GM12878 (cell line): ENCODE data around the gene GBA3. TPM values are rescaled to one million over a fixed set of nuclear protein-coding genes. Genes with fewer than 3 reads are reported as not detected.

Source experiments
- ATAC-seq: fragments of 200-7000 bp; cut with Tn5 transposase; 3 replicates; pipeline ENCODE4 v1.9.1; 2020; ENCODE audit warnings: mild to moderate bottlenecking, moderate library complexity
- BruUV-seq: library from RNA; stranded (reverse); fragments of 400-500 nt; replicated peaks from 2 replicates; lab custom pipeline; 2021; lab: Mats Ljungman, UMichigan
- CTCF ChIA-PET: fragments of 300-600 bp; sonication (Branson Sonifier 250); formaldehyde crosslinking; extraction: SDS; loops from one replicate; lab custom pipeline; 2021; ENCODE audit warnings: inconsistent platforms; lab: Yijun Ruan, JAX
- POLR2A ChIA-PET: fragments of 350-600 bp; formaldehyde crosslinking; extraction: SDS; loops from one replicate; lab custom pipeline; 2021; ENCODE audit warnings: inconsistent platforms; lab: Charles Lee
- RAD21 ChIA-PET: fragments of 300-600 bp; sonication (Branson Sonifier 250); formaldehyde crosslinking; loops from one replicate; lab custom pipeline; 2023; ENCODE audit warnings: antibody characterized with exemption; ENCODE audit not compliant: unreplicated experiment; lab: Charles Lee
- SMC1A ChIA-PET: fragments of 300-600 bp; sonication (Branson Sonifier 250); formaldehyde crosslinking; loops from one replicate; lab custom pipeline; 2023; ENCODE audit not compliant: unreplicated experiment, uncharacterized antibody; lab: Charles Lee
- DNase-seq: peaks from one replicate; pipeline ENCODE4 v3.0.0-alpha.2; 2011; ENCODE audit warnings: low read depth, low spot score
- FAIRE-seq: peaks from 3 replicates; lab custom pipeline; 2011; peaks lifted over from hg19 to GRCh38; lab: Jason Lieb, UNC
- H2AFZ ChIP-seq: 2 replicates; pipeline ENCODE4 v1.6.0; 2011; ENCODE audit warnings: low read depth, low read length, control low read depth; ENCODE audit not compliant: control insufficient read depth
- H3K27ac ChIP-seq: 2 replicates; pipeline ENCODE4 v1.5.1; 2011; ENCODE audit warnings: control low read depth; ENCODE audit not compliant: control insufficient read depth, insufficient read depth
- H3K27me3 ChIP-seq, 2 experiments: replicated peaks in 1 of 2; 2 replicates each; pipeline versions ENCODE4 v1.6.0 to v1.6.1; 2011; ENCODE audit warnings: low read length in 1 of 2; ENCODE audit not compliant: control insufficient read depth in 2 of 2, insufficient read depth in 2 of 2
- H3K36me3 ChIP-seq, 2 experiments: 2 replicates each; pipeline ENCODE4 v1.5.1; 2011; ENCODE audit warnings: low read length in 1 of 2; ENCODE audit not compliant: control insufficient read depth in 2 of 2, insufficient read depth in 2 of 2
- H3K4me1 ChIP-seq: 2 replicates; pipeline ENCODE4 v1.6.1; 2011; ENCODE audit warnings: mild to moderate bottlenecking, low read length, moderate library complexity, mixed read lengths; ENCODE audit not compliant: control insufficient read depth, insufficient read depth
- H3K4me2 ChIP-seq: 2 replicates; pipeline ENCODE4 v1.6.0; 2011; ENCODE audit warnings: control low read depth; ENCODE audit not compliant: control insufficient read depth, insufficient read depth
- H3K4me3 ChIP-seq: fragments of 200-600 bp; sonication (generic); 2 replicates; pipeline ENCODE4 v1.5.1; 2016
- H3K79me2 ChIP-seq: 2 replicates; pipeline ENCODE4 v1.6.0; 2011; ENCODE audit warnings: low read length; ENCODE audit not compliant: control insufficient read depth, insufficient read depth
- H3K9ac ChIP-seq: 2 replicates; pipeline ENCODE4 v1.8.0; 2011; ENCODE audit warnings: low read length, control low read depth, mixed read lengths; ENCODE audit not compliant: control insufficient read depth, insufficient read depth
- H3K9me3 ChIP-seq: replicated peaks from 3 replicates; pipeline ENCODE4 v1.5.1; 2011; ENCODE audit warnings: mild to moderate bottlenecking, low read length; ENCODE audit not compliant: control insufficient read depth, insufficient read depth
- H4K20me1 ChIP-seq: 2 replicates; pipeline ENCODE4 v1.6.0; 2011; ENCODE audit not compliant: control insufficient read depth, insufficient read depth
- FOS ChIP-seq: IDR thresholded peaks from 3 replicates; pipeline ENCODE4 v1.6.1; 2011; ENCODE audit warnings: borderline replicate concordance; ENCODE audit not compliant: insufficient read length; ENCODE audit errors: extremely low read depth
- IKZF1 ChIP-seq: fragments of 450-650 bp; conservative IDR thresholded peaks from 2 replicates; pipeline ENCODE4 v1.6.1; 2017; ENCODE audit warnings: antibody characterized with exemption, mild to moderate bottlenecking
- IKZF2 ChIP-seq, 2 experiments: fragments of 450-650 bp; IDR thresholded peaks; 2 replicates each; pipeline ENCODE4 v1.6.1; 2017; ENCODE audit warnings: mild to moderate bottlenecking in 2 of 2, moderate library complexity in 2 of 2
- JUND ChIP-seq: IDR thresholded peaks from 2 replicates; pipeline ENCODE4 v1.6.1; 2012; ENCODE audit warnings: low read depth, mild to moderate bottlenecking, low read length, improper control_type of control experiment, moderate library complexity
- KAT2A ChIP-seq: conservative IDR thresholded peaks from 2 replicates; pipeline ENCODE4 v1.6.1; 2011; ENCODE audit warnings: low read depth, low read length; ENCODE audit not compliant: control insufficient read depth
- WGBS: methylation state at CpG from one replicate; pipeline ENCODE4 v1.1.6; 2016; ENCODE audit warnings: low lambda C conversion rate; ENCODE audit not compliant: insufficient replicate concordance, insufficient coverage; ENCODE audit errors: missing lambda C conversion rate; 5-methylcytosine and 5-hydroxymethylcytosine counted together
- in situ Hi-C: fragments of 300-500 bp; cut with MboI; formaldehyde crosslinking; loops from 9 replicates; pipeline ENCODE4 v1.14.3; 2018; ENCODE audit warnings: mixed read lengths
- intact Hi-C: fragments of 100-400 bp; cut with micrococcal nuclease; formaldehyde crosslinking; loops from one replicate; pipeline ENCODE4 v1.14.2; 2022; ENCODE audit not compliant: unreplicated experiment
- polyA plus RNA-seq, 11 experiments: library from polyadenylated mRNA; depleted of rRNA in 4 of 11; unstranded in 6 of 11; stranded (reverse) in 5 of 11; fragments of >200 nt; fragmentation: Nextera tagmentation in 4 of 11; fragmentation: Illumina TruSeq in 1 of 11; extraction: Ambion mirVana in 4 of 11; extraction: Trizol in 1 of 11; gene quantifications; 1 replicate in 1 of 11; 2 replicates in 10 of 11; pipeline versions ENCODE4 v1.2.1 to v1.2.3, GENCODE V29; 2011 to 2016; ENCODE audit warnings: inconsistent platforms in 2 of 11, missing spikeins in 2 of 11, low read depth in 1 of 11
- total RNA-seq, 4 experiments: library from RNA; depleted of rRNA in 3 of 4; stranded (reverse); fragments of >200 nt in 3 of 4; fragmentation: Illumina TruSeq in 1 of 4; extraction: Trizol in 1 of 4; gene quantifications; 2 replicates each; pipeline versions ENCODE4 v1.2.1 to v1.2.3, GENCODE V29; 2013 to 2021
- TF ChIP-seq, protein P1 (sequence below): fragments of 450-650 bp; IDR thresholded peaks from 2 replicates; pipeline ENCODE4 v1.6.1; 2017; ENCODE audit warnings: mild to moderate bottlenecking, moderate library complexity

Gene GBA3
- total and polyA plus RNA-seq, 10 of the 15 experiments (the other 5 are each of a cell fraction or from before 2014, with no cell fraction given): 0.10 to 7.2 (median 0.27) TPM

DNA sequence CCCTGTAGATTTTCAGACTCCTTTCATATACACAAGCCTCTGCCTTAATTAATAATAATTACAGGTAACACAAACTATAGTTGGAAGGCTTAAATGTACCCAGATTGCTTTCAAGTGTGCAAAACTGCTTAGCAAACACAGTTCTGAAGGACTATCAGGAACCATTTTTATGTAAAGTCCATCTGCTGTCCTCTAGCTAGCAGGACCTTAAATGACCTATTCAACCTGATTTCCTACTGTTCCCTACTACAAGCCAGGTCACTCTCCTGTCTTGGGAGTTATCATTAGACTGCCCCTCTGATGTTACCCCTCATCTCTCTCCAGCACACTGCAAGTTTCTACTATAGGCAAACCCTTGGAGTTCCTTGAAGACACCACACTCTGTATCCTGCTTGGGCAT lies 157.3 kb downstream of the GBA3 start (continued):
- TF ChIP-seq, protein P1, sequence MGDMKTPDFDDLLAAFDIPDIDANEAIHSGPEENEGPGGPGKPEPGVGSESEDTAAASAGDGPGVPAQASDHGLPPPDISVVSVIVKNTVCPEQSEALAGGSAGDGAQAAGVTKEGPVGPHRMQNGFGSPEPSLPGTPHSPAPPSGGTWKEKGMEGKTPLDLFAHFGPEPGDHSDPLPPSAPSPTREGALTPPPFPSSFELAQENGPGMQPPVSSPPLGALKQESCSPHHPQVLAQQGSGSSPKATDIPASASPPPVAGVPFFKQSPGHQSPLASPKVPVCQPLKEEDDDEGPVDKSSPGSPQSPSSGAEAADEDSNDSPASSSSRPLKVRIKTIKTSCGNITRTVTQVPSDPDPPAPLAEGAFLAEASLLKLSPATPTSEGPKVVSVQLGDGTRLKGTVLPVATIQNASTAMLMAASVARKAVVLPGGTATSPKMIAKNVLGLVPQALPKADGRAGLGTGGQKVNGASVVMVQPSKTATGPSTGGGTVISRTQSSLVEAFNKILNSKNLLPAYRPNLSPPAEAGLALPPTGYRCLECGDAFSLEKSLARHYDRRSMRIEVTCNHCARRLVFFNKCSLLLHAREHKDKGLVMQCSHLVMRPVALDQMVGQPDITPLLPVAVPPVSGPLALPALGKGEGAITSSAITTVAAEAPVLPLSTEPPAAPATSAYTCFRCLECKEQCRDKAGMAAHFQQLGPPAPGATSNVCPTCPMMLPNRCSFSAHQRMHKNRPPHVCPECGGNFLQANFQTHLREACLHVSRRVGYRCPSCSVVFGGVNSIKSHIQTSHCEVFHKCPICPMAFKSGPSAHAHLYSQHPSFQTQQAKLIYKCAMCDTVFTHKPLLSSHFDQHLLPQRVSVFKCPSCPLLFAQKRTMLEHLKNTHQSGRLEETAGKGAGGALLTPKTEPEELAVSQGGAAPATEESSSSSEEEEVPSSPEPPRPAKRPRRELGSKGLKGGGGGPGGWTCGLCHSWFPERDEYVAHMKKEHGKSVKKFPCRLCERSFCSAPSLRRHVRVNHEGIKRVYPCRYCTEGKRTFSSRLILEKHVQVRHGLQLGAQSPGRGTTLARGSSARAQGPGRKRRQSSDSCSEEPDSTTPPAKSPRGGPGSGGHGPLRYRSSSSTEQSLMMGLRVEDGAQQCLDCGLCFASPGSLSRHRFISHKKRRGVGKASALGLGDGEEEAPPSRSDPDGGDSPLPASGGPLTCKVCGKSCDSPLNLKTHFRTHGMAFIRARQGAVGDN: no peak
- TF ChIP-seq JUND: no peak

DNA sequence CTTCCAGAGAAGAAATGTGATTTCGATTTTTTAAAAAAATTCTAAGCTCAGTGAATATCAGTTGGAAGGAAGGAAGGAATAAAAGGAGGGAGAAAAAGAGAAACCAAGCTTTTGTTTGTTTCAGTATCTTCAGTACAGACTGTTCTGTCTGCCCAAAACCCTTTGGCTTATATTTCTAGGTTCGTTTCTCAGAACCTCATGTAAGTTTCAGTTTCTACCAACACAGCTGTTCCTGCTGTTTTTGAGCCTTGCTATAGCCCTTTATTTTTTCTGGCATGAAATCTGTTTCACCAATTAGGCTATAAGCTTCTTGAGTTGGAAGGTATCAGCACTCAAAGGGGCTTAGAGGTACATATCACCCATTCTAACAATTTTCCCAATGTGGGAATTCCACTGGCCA lies 157.9 kb downstream of the GBA3 start:
- WGBS: 7% methylated on average over 2 of the region's 2 CpGs
- BruUV-seq: no TSS peak
- H3K4me3 ChIP-seq: no peak overlapping the region
- TF ChIP-seq IKZF1: peak; percentile 55; the same call in 1 of the 2 replicates
- no peak for TF ChIP-seq KAT2A
- TF ChIP-seq FOS: no peak
- TF ChIP-seq IKZF2 (IDR thresholded peaks at IDR 0.05): peak in 1 of 2 experiments; percentile 16; a peak in 2 of 4 replicates
- ChIA-PET POLR2A (interaction anchor here (1.2 kb wide), 1 partner anchor 86 kb away, joined by 3 read pairs; no protein-coding TSS in a partner anchor), SMC1A (interaction anchor here (0.7 to 2.7 kb wide), 16 partner anchors 11 to 527 kb away, joined by 3 to 14 read pairs (median 3); no protein-coding TSS in a partner anchor), RAD21 (interaction anchor here (1.0 to 1.2 kb wide), 3 partner anchors 86 to 114 kb away, joined by 3 to 4 read pairs (median 3); no protein-coding TSS in a partner anchor), CTCF (interaction anchor here (0.7 to 2.0 kb wide), 5 partner anchors 11 to 493 kb away, joined by 3 to 6 read pairs (median 4); no protein-coding TSS in a partner anchor)
- no peak overlapping the region for H3K27ac ChIP-seq
- no peaks in the 10 kb centered on the region for H3K79me2 ChIP-seq
- no peak overlapping the region for H2AFZ ChIP-seq
- DNase-seq (no peak), FAIRE-seq (no peak), ATAC-seq (peak; percentile 94)
- H4K20me1 ChIP-seq: no peaks in the 10 kb centered on the region
- no peak overlapping the region for H3K4me2 ChIP-seq
- no peaks in the 10 kb centered on the region for H3K36me3 ChIP-seq
- H3K27me3 ChIP-seq: no peaks in the 10 kb centered on the region
- in situ Hi-C loops: no loop called here
- no peaks in the 10 kb centered on the region for H3K4me1 ChIP-seq
- intact Hi-C loops: no loop called here
- no peaks in the 10 kb centered on the region for H3K9me3 ChIP-seq
- H3K9ac ChIP-seq: no peak overlapping the region
